WERI-Rb-1 (cell line): ENCODE results near the gene HOXA6.
A peak's percentile ranks its signal among the peaks of the same experiment; 100 is the strongest.

ENCODE experiments used
- DNase-seq: peaks from one replicate; pipeline ENCODE4 v3.0.0-alpha.2; 2020
- H3K27ac ChIP-seq: fragments of 250-450 bp; sonication (Bioruptor Pico); 2 replicates; pipeline ENCODE4 v1.5.1; 2020; ENCODE audit warnings: mild to moderate bottlenecking, moderate library complexity
- H3K27me3 ChIP-seq: fragments of 250-450 bp; sonication (Bioruptor Pico); 2 replicates; pipeline ENCODE4 v1.5.1; 2021; ENCODE audit warnings: mild to moderate bottlenecking, low read depth, moderate library complexity; ENCODE audit not compliant: insufficient read depth, severe bottlenecking
- H3K36me3 ChIP-seq: fragments of 250-450 bp; sonication (Bioruptor Pico); 2 replicates; pipeline ENCODE4 v1.5.1; 2020; ENCODE audit warnings: mild to moderate bottlenecking, moderate library complexity
- H3K4me3 ChIP-seq: 2 replicates; pipeline ENCODE4 v1.5.1; 2011; ENCODE audit warnings: low read depth, mild to moderate bottlenecking, control low read depth, low read length
- H3K9me3 ChIP-seq: fragments of 250-450 bp; sonication (Bioruptor Pico); 2 replicates; pipeline ENCODE4 v1.5.1; 2021; ENCODE audit warnings: mild to moderate bottlenecking, moderate library complexity; ENCODE audit not compliant: severe bottlenecking
- CTCF ChIP-seq: IDR thresholded peaks from 2 replicates; pipeline ENCODE4 v1.5.1; 2011; ENCODE audit warnings: low read depth, mild to moderate bottlenecking, control low read depth, inconsistent platforms, low read length

The HOXA6 gene

GRCh38 chr7:27095897-27096767 lies 51.4 kb downstream of the HOXA6 start, which contains the start of gene HOXA1:
HOXA1 (minus strand) TSS chr7:27096000; CDS start chr7:27095912, 88 bp downstream.
- DNase-seq, result peak; percentile 89
- H3K9me3 ChIP-seq, result no peaks in the 10 kb centered on the region
- no peak for TF ChIP-seq CTCF
- peaks cover 9% of the 10 kb centered on the region; the same call in 1 of the 2 replicates for H3K36me3 ChIP-seq
- H3K27ac ChIP-seq, result peak within 1 kb of the TSS; percentile 78
- peak within 1 kb of the TSS; percentile 80 for H3K4me3 ChIP-seq
- H3K27me3 ChIP-seq, result peaks cover 71% of the 10 kb centered on the region
